ENCODE results near the gene FGFR4. TPM values are rescaled to one million over a fixed set of nuclear protein-coding genes. Genes with fewer than 3 reads are reported as not detected.

The FGFR4 gene
- total RNA-seq, 1 experiment from 2014 or later, result 14.7 TPM

DNA sequence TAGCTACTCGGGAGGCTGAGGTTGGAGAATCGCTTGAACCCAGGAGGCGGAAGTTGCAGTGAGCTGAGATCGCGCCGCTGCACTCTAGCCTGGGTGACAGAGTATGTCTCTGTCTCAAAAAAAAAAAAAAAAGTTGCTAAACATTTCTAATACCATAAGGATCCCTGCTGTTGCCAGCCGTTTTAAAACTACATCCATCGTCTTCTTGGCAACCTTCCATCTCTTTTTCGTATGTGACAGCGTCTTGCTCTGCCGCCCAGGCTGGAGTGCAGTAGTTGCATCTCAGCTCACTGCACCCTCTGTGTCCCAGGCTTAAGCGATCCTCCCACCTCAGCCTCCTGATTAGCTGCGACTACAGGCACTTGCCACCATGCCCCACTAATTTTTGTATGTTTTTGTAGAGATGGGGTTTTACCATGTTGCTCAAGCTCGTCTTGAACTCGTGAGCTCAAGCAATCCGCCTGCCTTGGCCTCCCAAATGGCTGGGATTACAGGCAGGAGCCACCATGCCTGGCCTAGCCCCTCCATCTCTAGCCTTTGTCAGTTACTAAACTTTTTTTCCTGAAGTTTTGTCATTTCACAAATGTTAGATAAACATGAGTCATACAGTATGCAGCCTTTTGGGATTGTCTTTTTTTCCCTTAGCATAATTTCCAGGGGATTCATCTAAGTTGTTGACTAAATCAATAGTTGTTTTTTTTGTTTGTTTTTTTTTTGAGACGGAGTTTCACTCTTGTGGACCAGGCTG, 60.4 kb downstream of the FGFR4 start:
- H3K27me3 ChIP-seq (ENCODE audit: insufficient read depth, low read depth), result no peaks in the 10 kb centered on the region
- no peaks in the 10 kb centered on the region for H3K79me2 ChIP-seq (ENCODE audit: low read depth)
- no peaks in the 10 kb centered on the region for H3K9me2 ChIP-seq (ENCODE audit: insufficient read depth)
- TF ChIP-seq, protein P1, sequence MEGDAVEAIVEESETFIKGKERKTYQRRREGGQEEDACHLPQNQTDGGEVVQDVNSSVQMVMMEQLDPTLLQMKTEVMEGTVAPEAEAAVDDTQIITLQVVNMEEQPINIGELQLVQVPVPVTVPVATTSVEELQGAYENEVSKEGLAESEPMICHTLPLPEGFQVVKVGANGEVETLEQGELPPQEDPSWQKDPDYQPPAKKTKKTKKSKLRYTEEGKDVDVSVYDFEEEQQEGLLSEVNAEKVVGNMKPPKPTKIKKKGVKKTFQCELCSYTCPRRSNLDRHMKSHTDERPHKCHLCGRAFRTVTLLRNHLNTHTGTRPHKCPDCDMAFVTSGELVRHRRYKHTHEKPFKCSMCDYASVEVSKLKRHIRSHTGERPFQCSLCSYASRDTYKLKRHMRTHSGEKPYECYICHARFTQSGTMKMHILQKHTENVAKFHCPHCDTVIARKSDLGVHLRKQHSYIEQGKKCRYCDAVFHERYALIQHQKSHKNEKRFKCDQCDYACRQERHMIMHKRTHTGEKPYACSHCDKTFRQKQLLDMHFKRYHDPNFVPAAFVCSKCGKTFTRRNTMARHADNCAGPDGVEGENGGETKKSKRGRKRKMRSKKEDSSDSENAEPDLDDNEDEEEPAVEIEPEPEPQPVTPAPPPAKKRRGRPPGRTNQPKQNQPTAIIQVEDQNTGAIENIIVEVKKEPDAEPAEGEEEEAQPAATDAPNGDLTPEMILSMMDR (conservative IDR thresholded peaks at IDR 0.05), result no peak
- no peak for TF ChIP-seq EZH2 (IDR thresholded peaks at IDR 0.05; ENCODE audit: low read depth)
- H2AFZ ChIP-seq, result no peak overlapping the region
- no peak overlapping the region for H3K4me2 ChIP-seq
- H4K20me1 ChIP-seq (ENCODE audit: insufficient read depth), result peaks cover 5% of the 10 kb centered on the region; the same call in 1 of the 2 replicates
- POLR2A ChIA-PET (ENCODE audit: unreplicated experiment), result no interaction called here
- intact Hi-C loops (cut with micrococcal nuclease; ENCODE audit: unreplicated experiment), result no loop called here
- no peaks in the 10 kb centered on the region for H3K4me1 ChIP-seq (replicated peaks; ENCODE audit: insufficient read depth)
- H3K4me3 ChIP-seq, result no peak overlapping the region
- DNase-seq, result no peak
- H3K9me3 ChIP-seq (ENCODE audit: insufficient read depth, low read depth), result no peaks in the 10 kb centered on the region
- H3F3A ChIP-seq (ENCODE audit: insufficient read depth, low read depth), result peaks cover 4% of the 10 kb centered on the region; the same call in 1 of the 2 replicates
- CTCF ChIA-PET, result no interaction called here
- H3K36me3 ChIP-seq (ENCODE audit: low read depth), result peaks cover 24% of the 10 kb centered on the region; the same call in 1 of the 2 replicates
- BruUV-seq (replicated peaks), result no TSS peak
- H3K27ac ChIP-seq, result no peak overlapping the region

Other genes starting within 250 kb of the FGFR4 start
- gene HK3, start 187.6 kb upstream of the FGFR4 start, total RNA-seq (2021), result not detected in 2 replicates
- gene UIMC1, start 80.1 kb upstream of the FGFR4 start, total RNA-seq (2021), result 48.3 and 59.5 TPM in 2 replicates
- gene ZNF346, start 64.2 kb upstream of the FGFR4 start, total RNA-seq (2021), result 23.8 and 26.0 TPM in 2 replicates
- 60.9 and 62.2 TPM in 2 replicates for gene NSD1, start 46.9 kb downstream of the FGFR4 start, total RNA-seq (2021)
- 16.9 and 25.2 TPM in 2 replicates for gene RAB24, start 216.8 kb downstream of the FGFR4 start, total RNA-seq (2021)
- gene PRELID1, start 216.9 kb downstream of the FGFR4 start, total RNA-seq (2021), result 189 and 209 TPM in 2 replicates
- 50.0 and 54.8 TPM in 2 replicates for gene MXD3, start 225.0 kb downstream of the FGFR4 start, total RNA-seq (2021)